Left colon (tissue), 2 donors: ENCODE results near the gene NAV2. TPM values are rescaled to one million over a fixed set of nuclear protein-coding genes. Genes with fewer than 3 reads are reported as not detected.

Experiments
- ATAC-seq: fragments of 200-7000 bp; cut with Tn5 transposase; one replicate; pipeline ENCODE4 v1.9.1; 2020; ENCODE audit warnings: mild to moderate bottlenecking, moderate library complexity
- DNase-seq, 2 donors: peaks; one replicate each; pipeline ENCODE4 v3.0.0-alpha.2; 2020
- intact Hi-C, 2 donors: fragments of 100-400 bp; cut with DNase I in 1 of 2; cut with micrococcal nuclease in 1 of 2; formaldehyde crosslinking; loops; one replicate each; pipeline versions ENCODE4 v1.11.2 to v1.14.0; 2022; cut with DNase I, micrococcal nuclease
- total RNA-seq, 2 donors: library from RNA; stranded (reverse); fragmentation: NEBNext Ultra II Directional; extraction: Animal tissue kit (Norgen Biotek cat#: 25700); gene quantifications; one replicate each; pipeline ENCODE4 v1.2.1, GENCODE V29; 2021
- donor health status: DM: no; HTN: no; CAD: no.
- donor health status: DM: yes; HTN: yes; CAD: no.

The NAV2 gene
- total RNA-seq, 2 donors from 2014 or later: 16.1 to 21.7 TPM

DNA sequence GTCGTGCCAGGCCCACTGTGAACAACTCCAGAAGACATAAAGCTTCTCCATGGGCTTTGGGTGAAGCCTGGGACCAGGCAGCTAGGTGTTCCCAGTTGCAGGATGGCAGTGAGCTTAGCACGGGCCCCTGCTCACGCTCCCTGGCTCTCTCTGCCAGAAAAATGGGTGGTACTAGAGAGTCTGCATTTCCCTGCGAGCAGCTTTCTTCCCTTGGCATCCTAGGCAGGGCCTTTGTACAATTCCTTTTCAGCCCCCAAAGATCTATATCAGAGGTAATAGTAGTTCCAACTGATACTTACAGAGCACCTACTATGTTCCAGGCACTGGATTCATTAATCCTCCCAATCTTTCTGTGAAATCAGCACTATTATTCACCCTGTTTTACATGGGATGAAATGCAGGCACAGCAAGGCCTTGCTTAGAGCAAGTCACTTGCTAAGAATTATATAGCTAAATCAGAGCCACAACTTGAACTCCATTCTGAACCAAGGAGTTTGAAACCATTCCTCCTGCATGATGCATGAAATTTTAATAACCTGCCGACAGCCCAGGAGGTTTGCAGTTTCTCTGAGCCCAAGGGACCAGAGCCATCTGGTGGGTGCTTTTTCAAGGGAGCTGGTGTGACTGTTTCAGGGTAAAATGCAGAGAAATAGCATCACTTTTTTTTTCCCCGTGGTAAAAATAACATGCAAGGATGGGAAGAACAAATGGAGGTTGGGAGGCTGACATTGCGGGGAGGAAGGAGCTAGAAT is 22.7 kb downstream of the NAV2 start:
- ATAC-seq (no peak), DNase-seq (no peak)
- intact Hi-C loops: no loop called here

GRCh38 chr11:19735909-19736498 is 23.4 kb downstream of the NAV2 start:
- intact Hi-C loops: no loop called here
- DNase-seq: no peak

DNA sequence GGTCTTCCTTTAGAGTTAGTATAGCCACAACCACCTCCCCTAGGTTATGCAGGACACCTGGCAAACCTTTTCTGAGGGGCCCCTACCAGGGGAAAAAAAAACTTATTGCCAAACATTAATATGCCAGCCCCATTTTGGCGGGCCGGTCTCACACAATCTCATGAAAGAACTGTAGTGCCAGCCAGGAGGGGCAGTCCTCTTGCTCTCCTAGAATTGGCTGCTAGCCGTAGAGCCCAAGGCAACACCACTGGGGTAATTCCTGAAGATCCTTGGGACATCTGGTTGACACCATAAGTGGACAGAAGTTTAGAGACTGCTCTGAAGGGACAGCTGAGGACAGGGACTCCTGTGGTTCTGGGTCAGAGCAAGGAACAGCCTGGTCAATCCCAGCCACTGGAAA is 24.2 kb downstream of the NAV2 start:
- no peak for DNase-seq
- intact Hi-C loops: no loop called here
- no peak for ATAC-seq

More at GRCh38 chr11:19735909-19736498, 23.4 kb downstream of the NAV2 start:
- ATAC-seq: no peak

DNA sequence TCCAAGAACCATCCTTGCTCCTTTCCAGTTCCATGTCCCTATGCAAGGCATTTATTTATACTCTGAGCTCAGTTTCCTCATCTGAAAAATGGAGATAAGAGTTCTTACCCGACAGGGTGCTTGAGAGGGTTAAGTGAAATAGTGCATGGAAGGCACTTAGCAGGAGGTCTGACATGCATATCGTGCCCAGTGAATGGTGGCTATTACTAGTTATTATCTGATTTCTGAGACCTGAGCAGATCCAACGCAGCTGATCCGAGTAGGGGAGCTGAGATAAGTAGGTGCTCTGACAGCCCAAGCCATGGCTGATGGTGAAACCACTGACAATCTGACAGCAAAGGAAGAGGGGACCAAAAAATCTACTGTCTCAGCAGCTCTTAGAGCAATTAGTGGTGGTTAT is 24.9 kb downstream of the NAV2 start:
- intact Hi-C loops: no loop called here
- no peak for ATAC-seq
- no peak for DNase-seq

- no peak for DNase-seq
- intact Hi-C loops: no loop called here
- no peak for ATAC-seq
Measured at GRCh38 chr11:19738124-19738523, 25.5 kb downstream of the NAV2 start.

DNA sequence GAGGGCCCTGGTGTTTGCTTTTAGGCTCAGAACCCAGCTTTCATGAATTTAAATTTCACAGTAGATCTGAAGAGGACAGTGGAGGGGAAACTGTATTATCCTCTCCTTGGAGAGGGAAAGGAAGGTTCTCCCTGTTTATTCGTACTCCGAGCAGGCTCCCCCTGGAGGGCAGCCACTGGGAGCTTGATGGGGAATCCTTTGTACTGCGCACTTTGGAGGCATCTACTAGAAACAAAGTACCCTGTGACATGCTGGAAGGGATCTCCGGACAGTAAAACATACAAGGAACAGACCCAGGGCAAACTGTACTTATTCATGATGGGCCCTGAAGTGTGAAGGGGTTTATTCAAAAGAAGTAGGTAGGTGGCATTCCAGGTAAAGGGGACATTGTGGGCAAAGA is 27.2 kb downstream of the NAV2 start:
- intact Hi-C loops: loop anchor here (5.0 to 10.0 kb wide), 4 partner anchors 165 to 665 kb away; no protein-coding TSS in a partner anchor
- DNase-seq: no peak
- ATAC-seq: no peak

- intact Hi-C loops: loop anchor here (5.0 to 10.0 kb wide), 4 partner anchors 164 to 666 kb away; no protein-coding TSS in a partner anchor
- ATAC-seq (no peak), DNase-seq (no peak)
Measured at GRCh38 chr11:19740586-19740985, 27.9 kb downstream of the NAV2 start.

DNA sequence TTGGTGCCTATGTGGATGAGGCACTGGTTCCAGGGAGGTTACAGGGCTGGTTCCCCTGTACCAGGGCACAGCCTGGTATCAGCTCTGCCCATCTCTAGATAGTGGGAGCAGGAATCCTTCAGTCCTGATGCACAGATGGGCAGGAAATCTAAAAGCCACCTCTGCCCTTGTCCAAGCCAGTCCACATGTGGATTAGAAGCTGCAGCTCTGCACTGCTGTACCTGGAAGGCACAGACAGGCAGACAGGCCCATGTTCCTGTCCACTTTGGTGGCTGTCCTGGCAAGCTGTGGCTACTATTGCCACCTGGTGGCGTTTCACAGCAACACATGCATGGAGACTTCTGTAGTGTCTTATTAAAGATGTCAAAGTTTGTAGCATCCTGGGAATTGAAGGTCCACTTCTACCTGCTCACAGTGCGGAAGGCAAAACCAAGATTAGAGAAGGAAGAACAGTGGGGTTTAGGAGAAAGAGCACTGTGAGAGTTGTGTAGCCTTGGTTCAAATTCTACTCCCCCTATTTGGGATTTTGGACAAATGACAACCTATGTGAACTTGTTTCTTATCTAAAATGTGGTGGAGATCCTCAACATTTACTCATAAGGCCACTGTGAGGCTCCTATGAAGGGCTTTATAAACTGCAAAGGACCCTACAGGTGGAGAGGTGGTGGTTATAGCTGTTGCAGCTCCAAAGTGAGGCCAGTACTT is 30.1 kb downstream of the NAV2 start:
- ATAC-seq (peak; percentile 96), DNase-seq (peak; percentile 63 to 77)
- intact Hi-C loops: loop anchor here (5.0 to 10.0 kb wide), 4 partner anchors 162 to 668 kb away; no protein-coding TSS in a partner anchor

GRCh38 chr11:19743622-19744021 is 31.0 kb downstream of the NAV2 start:
- no peak for ATAC-seq
- intact Hi-C loops: loop anchor here (5.0 to 10.0 kb wide), 4 partner anchors 161 to 669 kb away; no protein-coding TSS in a partner anchor

GRCh38 chr11:19744130-19744529 is 31.5 kb downstream of the NAV2 start:
- intact Hi-C loops: loop anchor here (5.0 to 10.0 kb wide), 4 partner anchors 161 to 669 kb away; no protein-coding TSS in a partner anchor
- no peak for ATAC-seq
- DNase-seq: no peak

More at GRCh38 chr11:19743622-19744021, 31.0 kb downstream of the NAV2 start:
- no peak for DNase-seq

DNA sequence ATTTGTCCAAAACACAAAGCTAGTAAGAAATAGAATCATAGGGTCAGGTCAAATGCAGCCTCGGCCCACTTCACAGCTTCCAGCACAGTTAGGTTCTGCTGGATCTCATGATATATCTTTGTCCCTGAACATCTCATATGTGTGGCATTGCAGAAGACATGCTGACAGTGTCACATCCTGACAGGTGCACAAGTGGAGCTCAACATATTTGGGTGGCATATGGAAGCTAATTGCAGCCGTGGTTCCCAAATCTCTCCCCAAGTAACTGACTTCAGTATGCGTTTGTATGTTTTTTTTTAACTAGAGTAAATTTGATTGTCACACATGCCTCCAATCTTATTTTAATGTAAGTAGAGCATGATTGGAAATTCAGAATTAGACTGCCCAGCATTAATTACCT is 33.4 kb downstream of the NAV2 start:
- intact Hi-C loops: loop anchor here (10.0 kb wide), 3 partner anchors 159 to 671 kb away; no protein-coding TSS in a partner anchor
- DNase-seq: no peak
- no peak for ATAC-seq

DNA sequence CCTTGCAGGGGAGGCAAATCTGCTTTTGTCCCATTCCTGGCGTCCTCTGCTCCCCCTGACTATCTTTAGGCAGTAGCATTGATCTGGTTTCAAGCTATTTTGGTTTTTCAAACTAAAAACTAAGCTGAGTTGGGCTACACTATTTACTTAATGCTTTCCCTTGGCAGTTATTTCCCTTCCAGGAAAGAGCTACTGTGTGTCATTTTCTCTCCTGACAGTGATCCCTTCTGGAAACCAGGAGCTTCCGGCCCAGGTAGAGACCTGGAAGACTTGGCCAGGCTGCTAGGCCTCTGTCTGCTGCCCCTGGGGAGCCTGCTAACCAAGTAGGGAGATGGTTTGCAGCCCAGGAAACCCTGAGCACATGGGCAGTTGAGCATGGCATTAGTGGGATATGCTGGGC is 35.0 kb downstream of the NAV2 start:
- ATAC-seq: no peak
- intact Hi-C loops: loop anchor here (10.0 kb wide), 3 partner anchors 157 to 673 kb away; no protein-coding TSS in a partner anchor
- no peak for DNase-seq

DNA sequence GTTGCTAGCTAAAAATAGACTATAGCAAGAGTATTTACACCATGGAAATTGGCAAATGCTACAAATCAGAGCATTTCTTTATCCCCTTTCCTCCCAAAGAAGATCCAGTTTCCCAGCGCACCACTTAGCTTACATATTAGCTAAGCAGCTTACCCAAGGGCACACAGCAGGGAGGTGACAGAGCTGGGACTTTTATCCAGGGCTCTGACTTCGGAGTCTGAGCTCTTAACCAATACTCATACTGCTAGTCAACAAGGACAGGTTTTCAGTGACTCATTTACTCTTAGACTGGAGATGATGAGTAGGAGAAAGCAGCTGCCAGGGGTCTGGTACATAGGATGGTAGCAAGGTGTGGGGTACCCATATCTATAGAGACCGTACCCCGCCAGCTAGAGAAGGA is 38.4 kb downstream of the NAV2 start:
- intact Hi-C loops: no loop called here

DNA sequence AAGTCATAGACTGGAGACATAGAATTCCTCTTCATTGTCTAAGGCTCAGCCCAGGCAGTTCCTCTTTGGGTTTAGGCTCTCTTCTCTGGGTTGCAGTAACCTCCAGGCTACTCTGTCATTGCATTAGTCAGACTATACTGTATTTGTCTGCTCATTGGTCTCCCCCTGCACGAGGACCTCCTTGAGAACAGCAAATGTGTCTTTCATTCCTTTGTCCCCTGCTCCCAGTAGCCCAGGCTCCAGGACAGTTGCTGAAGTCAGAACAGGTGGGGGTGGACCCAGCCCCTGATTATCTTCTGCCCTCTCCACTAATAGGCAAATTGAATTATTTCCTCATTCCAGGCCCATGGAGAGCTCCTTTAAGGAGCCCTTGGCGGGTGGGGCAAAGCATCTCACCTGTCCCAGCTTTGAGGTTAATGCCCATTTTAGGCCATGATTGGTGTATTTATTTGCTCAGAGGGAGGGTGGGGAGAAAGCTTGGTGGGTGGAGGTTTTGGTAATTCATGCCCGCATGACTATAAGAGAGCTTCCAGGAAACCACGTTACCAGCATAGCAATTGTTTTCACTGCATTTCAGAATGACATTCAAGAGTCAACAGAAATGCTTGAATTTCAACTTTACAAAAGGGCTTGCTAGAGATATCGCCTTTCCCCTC is 40.9 kb downstream of the NAV2 start:
- intact Hi-C loops: no loop called here
- DNase-seq: no peak
- ATAC-seq: peak; percentile 59

More for the DNA sequence above, 38.4 kb downstream of the NAV2 start:
- DNase-seq (no peak), ATAC-seq (no peak)

DNA sequence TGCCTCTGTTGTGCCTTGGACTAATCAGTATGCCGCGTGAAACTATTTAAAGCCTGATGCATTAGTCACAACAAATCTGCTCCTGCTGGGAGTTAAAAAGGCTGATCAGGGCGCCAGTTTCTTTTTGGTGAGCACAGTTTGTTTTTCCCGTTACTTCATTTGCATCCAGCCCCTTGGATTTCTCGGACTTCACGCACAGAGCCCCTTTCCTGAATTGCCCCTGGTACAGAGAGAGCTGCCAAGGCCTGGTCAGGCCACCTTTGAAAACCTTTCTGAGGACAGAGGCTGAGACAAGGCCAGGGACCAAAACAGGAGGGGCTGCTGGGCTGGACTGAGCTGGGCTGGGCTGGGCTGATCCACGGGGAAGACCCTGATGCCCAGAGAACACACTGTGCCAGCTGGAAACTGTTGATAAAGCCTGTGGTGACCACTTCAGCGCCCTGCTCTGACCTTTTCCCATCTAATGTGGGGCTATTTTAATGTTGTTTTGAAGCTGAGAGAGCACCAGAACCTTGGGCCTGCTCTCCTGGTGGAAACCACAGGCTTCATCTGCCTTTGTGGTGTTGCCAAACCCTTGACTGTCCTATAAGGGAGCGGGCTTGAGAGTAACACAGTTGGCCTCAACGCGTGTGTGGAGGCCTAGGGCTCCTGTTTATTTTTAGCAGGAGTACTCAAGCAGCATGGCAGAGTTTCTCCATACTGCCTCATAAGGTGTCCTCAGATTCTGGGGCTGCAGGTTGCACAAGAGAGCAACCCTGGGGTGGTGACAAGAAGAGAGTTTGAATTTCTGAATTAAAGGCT is 44.2 kb downstream of the NAV2 start:
- DNase-seq (no peak), ATAC-seq (no peak)
- intact Hi-C loops: no loop called here

DNA sequence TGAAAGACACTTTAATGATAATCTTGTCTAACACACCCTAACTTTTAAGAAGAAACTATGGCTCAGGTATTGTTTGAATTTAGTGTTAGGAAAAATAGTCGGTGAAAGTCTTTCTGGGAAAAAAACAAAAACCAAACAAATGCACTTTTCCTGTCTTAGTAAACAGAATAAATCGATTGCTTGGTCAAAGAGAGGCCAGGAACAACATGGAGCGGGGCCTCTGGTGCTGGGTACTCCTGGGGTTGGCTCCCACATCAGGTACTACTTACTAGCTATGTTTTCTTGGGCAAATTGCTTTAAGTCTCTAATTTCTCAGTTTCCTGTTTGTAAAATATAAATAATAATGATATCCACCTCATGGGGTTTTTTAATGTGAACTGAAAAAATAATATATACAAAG is 46.8 kb downstream of the NAV2 start:
- intact Hi-C loops: no loop called here
- DNase-seq (no peak), ATAC-seq (no peak)

DNA sequence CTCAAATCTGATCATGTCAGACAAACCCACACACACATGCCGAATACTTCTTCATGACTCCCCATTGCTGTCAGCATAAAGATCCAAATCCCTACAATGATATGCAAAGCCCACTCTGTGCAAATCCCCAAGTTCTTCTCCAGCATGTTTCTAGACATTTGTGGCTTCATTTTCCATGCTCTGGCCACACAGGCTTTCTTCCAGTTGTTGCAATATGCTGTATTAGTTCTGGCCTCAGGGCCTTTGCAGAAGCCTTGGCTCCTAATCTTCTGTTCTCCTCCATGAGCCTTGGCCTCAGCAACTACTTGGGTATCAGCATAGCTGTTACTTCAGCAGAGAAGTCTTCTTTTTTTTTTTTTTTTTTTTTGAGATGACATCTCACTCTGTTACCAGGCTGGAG is 49.6 kb downstream of the NAV2 start:
- ATAC-seq (no peak), DNase-seq (no peak)
- intact Hi-C loops: no loop called here

DNA sequence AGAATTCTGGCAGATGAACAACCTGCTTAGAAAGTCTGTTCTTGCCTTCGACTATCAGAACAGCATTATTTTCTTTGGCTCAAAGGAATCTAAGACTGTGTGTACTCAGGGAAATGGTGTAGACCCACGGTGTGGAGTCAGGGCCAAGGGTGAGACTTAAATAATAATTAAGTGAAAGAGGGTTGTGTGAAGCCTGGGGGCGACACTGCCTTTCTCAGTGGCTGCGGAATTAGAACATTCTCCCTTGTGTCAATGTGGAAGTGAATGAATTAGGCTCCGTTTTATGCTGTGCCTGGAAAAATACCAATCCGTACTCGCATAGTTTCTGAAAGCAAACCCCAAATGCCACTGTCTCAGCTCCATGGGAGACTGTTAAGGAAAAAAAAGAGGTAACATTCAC is 50.7 kb downstream of the NAV2 start:
- DNase-seq (no peak), ATAC-seq (no peak)
- intact Hi-C loops: no loop called here
